Gastrocnemius medialis (tissue), 4 donors: Measurements from ENCODE around the gene CPNE2. TPM values are rescaled to one million over a fixed set of nuclear protein-coding genes. Genes with fewer than 3 reads are reported as not detected.

Experiments
- ATAC-seq, 2 donors: fragments of 150-250 bp; one replicate each; pipeline ENCODE4 v1.9.1; 2016
- DNase-seq, 2 donors: peaks; one replicate each; pipeline ENCODE4 v3.0.0-alpha.2; 2019
- H3K27ac ChIP-seq, 4 donors: fragments of 200-600 bp; sonication (generic); 1 replicate in 1 of 4; 2 replicates in 3 of 4; pipeline ENCODE4 v1.5.1; 2016 to 2018; ENCODE audit warnings: mild to moderate bottlenecking in 2 of 4, moderate library complexity in 1 of 4
- H3K27me3 ChIP-seq, 3 donors: fragments of 200-600 bp; sonication (generic) in 2 of 3; 1 replicate in 1 of 3; 2 replicates in 2 of 3; pipeline versions ENCODE4 v1.5.1 to v1.6.0; 2016 to 2019; ENCODE audit warnings: mild to moderate bottlenecking in 1 of 3, moderate library complexity in 1 of 3
- H3K36me3 ChIP-seq, 2 donors: fragments of 200-600 bp; sonication (generic) in 1 of 2; one replicate each; pipeline ENCODE4 v1.5.1; 2017 to 2018
- H3K4me1 ChIP-seq, 2 donors: fragments of 200-600 bp; sonication (generic) in 1 of 2; one replicate each; pipeline ENCODE4 v1.5.1; 2016 to 2017; ENCODE audit warnings: mild to moderate bottlenecking in 2 of 2
- H3K4me3 ChIP-seq, 4 donors: fragments of 200-600 bp; sonication (generic) in 3 of 4; 1 replicate in 1 of 4; 2 replicates in 3 of 4; pipeline ENCODE4 v1.5.1; 2016 to 2019; ENCODE audit warnings: mild to moderate bottlenecking in 2 of 4
- H3K9me3 ChIP-seq, 3 donors: fragments of 200-600 bp; sonication (generic) in 2 of 3; 1 replicate in 1 of 3; 2 replicates in 2 of 3; pipeline ENCODE4 v1.5.1; 2016 to 2019
- CTCF ChIP-seq, 5 experiments: fragments of 450-650 bp in 3 of 5; fragments of 200-600 bp in 2 of 5; sonication (generic) in 2 of 5; IDR thresholded peaks in 4 of 5; conservative IDR thresholded peaks in 1 of 5; 1 replicate in 4 of 5; 2 replicates in 1 of 5; pipeline ENCODE4 v1.5.1; 2016 to 2019; ENCODE audit warnings: antibody characterized with exemption in 5 of 5, mild to moderate bottlenecking in 3 of 5, moderate library complexity in 3 of 5
- POLR2A ChIP-seq, 2 donors: fragments of 450-650 bp; IDR thresholded peaks; one replicate each; pipeline ENCODE4 v1.6.1; 2017; ENCODE audit warnings: antibody characterized with exemption in 2 of 2, mild to moderate bottlenecking in 2 of 2, moderate library complexity in 2 of 2
- in situ Hi-C, 4 donors: fragments of 200-750 bp; cut with MboI; loops; one replicate each; pipeline versions ENCODE4 v1.15.0 to v1.8.0; 2017; ENCODE audit warnings: low sequenced_read_pairs in 4 of 4
- intact Hi-C: fragments of 100-400 bp; cut with DNase I; formaldehyde crosslinking; loops from one replicate; pipeline ENCODE4 v1.15.1; 2023; ENCODE audit warnings: low total_unique reads
- total RNA-seq, 4 donors: library from RNA; depleted of rRNA; stranded (reverse); fragments of >200 nt; gene quantifications; one replicate each; pipeline versions ENCODE4 v1.1.0 to v1.2.3, GENCODE V29; 2016

Gene CPNE2
- total RNA-seq, 4 donors from 2014 or later = 11.7 to 20.0 (median 17.2) TPM

GRCh38 chr16:57089406-57089805 lies 3.0 kb upstream of the CPNE2 start:
- Histone ChIP-seq H3K4me3 (no peak overlapping the region), H3K27ac (no peak overlapping the region), H3K9me3 (no peaks in the 10 kb centered on the region), H3K36me3 (no peaks in the 10 kb centered on the region), H3K27me3 (no peaks in the 10 kb centered on the region), H3K4me1 (peaks cover 11 to 17% of the 10 kb centered on the region in 2 donors)
- no peak for DNase-seq
- ATAC-seq = no peak
- in situ Hi-C loops (loop anchor here in 3 of 4 donors (5.0 to 25.0 kb wide), 3 partner anchors 78 to 323 kb away; partner anchors contain the start of gene CCL17 (in 1 of the 3)), intact Hi-C loops (no loop called here)
- TF ChIP-seq CTCF (IDR thresholded peaks at IDR 0.05 in 4 of 5, conservative IDR thresholded peaks at IDR 0.05 in 1 of 5) = no peak
- no peak for TF ChIP-seq POLR2A (IDR thresholded peaks at IDR 0.05)

- intact Hi-C loops = loop anchor here (10.0 kb wide), 2 partner anchors 153 to 323 kb away; partner anchors contain the start of gene ARL2BP
- ATAC-seq (no peak), DNase-seq (peak in 1 of 2 donors; percentile 28)
- no peaks in the 10 kb centered on the region for H3K36me3 ChIP-seq
- H3K4me1 ChIP-seq = peaks cover 11 to 17% of the 10 kb centered on the region in 2 donors
- peak overlapping the region in 3 of 4 donors; percentile 64 to 80 (median 77) for H3K27ac ChIP-seq
- no peaks in the 10 kb centered on the region for H3K9me3 ChIP-seq
- in situ Hi-C loops = loop anchor here in 1 of 4 donors (25.0 kb wide), 1 partner anchor 321 kb away; the partner anchor contains the start of gene CCL17
- peak overlapping the region; percentile 72 to 79 (median 78) for H3K4me3 ChIP-seq
- no peaks in the 10 kb centered on the region for H3K27me3 ChIP-seq
- no peak for TF ChIP-seq CTCF (IDR thresholded peaks at IDR 0.05 in 4 of 5, conservative IDR thresholded peaks at IDR 0.05 in 1 of 5)
- TF ChIP-seq POLR2A (IDR thresholded peaks at IDR 0.05) = no peak
Observed at GRCh38 chr16:57091200-57091974, 996 bp upstream of the CPNE2 start.

GRCh38 chr16:57092786-57093411 lies 516 bp downstream of the CPNE2 start:
- H3K9me3 ChIP-seq = no peaks in the 10 kb centered on the region
- H3K4me3 ChIP-seq = peak overlapping the region; percentile 72 to 84 (median 78)
- H3K4me1 ChIP-seq = peaks cover 11 to 17% of the 10 kb centered on the region in 2 donors
- H3K27me3 ChIP-seq = no peaks in the 10 kb centered on the region
- in situ Hi-C loops = loop anchor here in 1 of 4 donors (25.0 kb wide), 1 partner anchor 319 kb away; the partner anchor contains the start of gene CCL17
- ATAC-seq = peak; percentile 75
- intact Hi-C loops = loop anchor here (1.0 to 10.0 kb wide), 4 partner anchors 32 to 322 kb away; partner anchors contain the start of genes ARL2BP, PSME3IP1 and RSPRY1
- no peaks in the 10 kb centered on the region for H3K36me3 ChIP-seq
- peak overlapping the region; percentile 64 to 78 (median 72) for H3K27ac ChIP-seq
- DNase-seq = peak in 1 of 2 donors; percentile 21
- TF ChIP-seq CTCF (IDR thresholded peaks at IDR 0.05 in 4 of 5, conservative IDR thresholded peaks at IDR 0.05 in 1 of 5) (peak in 4 of 5 experiments; percentile 13 to 59 (median 45)), POLR2A (IDR thresholded peaks at IDR 0.05) (no peak)

GRCh38 chr16:57093666-57094564 lies 1.5 kb downstream of the CPNE2 start:
- in situ Hi-C loops (loop anchor here in 1 of 4 donors (25.0 kb wide), 1 partner anchor 318 kb away; the partner anchor contains the start of gene CCL17), intact Hi-C loops (loop anchor here (2.0 to 10.0 kb wide), 3 partner anchors 93 to 321 kb away; partner anchors contain the start of genes ARL2BP, PSME3IP1 and RSPRY1)
- Histone ChIP-seq H3K4me3 (peak overlapping the region in 3 of 4 donors; percentile 72 to 84 (median 77)), H3K36me3 (no peaks in the 10 kb centered on the region), H3K4me1 (peaks cover 11 to 17% of the 10 kb centered on the region in 2 donors), H3K27me3 (no peaks in the 10 kb centered on the region), H3K9me3 (no peaks in the 10 kb centered on the region), H3K27ac (no peak overlapping the region)
- DNase-seq (no peak), ATAC-seq (no peak)
- no peak for TF ChIP-seq POLR2A (IDR thresholded peaks at IDR 0.05)
- no peak for TF ChIP-seq CTCF (IDR thresholded peaks at IDR 0.05 in 4 of 5, conservative IDR thresholded peaks at IDR 0.05 in 1 of 5)
